ENCODE data around the gene ADGB. TPM values are rescaled to one million over a fixed set of nuclear protein-coding genes. Genes with fewer than 3 reads are reported as not detected.

ADGB gene
- total RNA-seq, 4 donors from 2014 or later = 0.26 to 3.6 (median 0.29) TPM; not detected in 1

- TF ChIP-seq POLR2A (IDR thresholded peaks at IDR 0.05) = no peak
- no peak for TF ChIP-seq EP300 (IDR thresholded peaks at IDR 0.05)
- TF ChIP-seq POLR2AphosphoS5 (IDR thresholded peaks at IDR 0.05) = no peak
- TF ChIP-seq, protein P1, sequence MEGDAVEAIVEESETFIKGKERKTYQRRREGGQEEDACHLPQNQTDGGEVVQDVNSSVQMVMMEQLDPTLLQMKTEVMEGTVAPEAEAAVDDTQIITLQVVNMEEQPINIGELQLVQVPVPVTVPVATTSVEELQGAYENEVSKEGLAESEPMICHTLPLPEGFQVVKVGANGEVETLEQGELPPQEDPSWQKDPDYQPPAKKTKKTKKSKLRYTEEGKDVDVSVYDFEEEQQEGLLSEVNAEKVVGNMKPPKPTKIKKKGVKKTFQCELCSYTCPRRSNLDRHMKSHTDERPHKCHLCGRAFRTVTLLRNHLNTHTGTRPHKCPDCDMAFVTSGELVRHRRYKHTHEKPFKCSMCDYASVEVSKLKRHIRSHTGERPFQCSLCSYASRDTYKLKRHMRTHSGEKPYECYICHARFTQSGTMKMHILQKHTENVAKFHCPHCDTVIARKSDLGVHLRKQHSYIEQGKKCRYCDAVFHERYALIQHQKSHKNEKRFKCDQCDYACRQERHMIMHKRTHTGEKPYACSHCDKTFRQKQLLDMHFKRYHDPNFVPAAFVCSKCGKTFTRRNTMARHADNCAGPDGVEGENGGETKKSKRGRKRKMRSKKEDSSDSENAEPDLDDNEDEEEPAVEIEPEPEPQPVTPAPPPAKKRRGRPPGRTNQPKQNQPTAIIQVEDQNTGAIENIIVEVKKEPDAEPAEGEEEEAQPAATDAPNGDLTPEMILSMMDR (IDR thresholded peaks at IDR 0.05) = no peak
- 84% methylated on average over 4 of the region's 4 CpGs for WGBS
- Histone ChIP-seq H3K4me3 (no peak overlapping the region), H3K4me1 (no peaks in the 10 kb centered on the region), H3K9me3 (no peaks in the 10 kb centered on the region), H3K27me3 (no peaks in the 10 kb centered on the region), H3K36me3 (no peaks in the 10 kb centered on the region), H3K27ac (no peak overlapping the region)
- no peak for DNase-seq (ENCODE audit: low spot score in 2 of 2)
These were observed 71.4 kb downstream of the ADGB start for GRCh38 chr6:146670161-146670560.

DNA sequence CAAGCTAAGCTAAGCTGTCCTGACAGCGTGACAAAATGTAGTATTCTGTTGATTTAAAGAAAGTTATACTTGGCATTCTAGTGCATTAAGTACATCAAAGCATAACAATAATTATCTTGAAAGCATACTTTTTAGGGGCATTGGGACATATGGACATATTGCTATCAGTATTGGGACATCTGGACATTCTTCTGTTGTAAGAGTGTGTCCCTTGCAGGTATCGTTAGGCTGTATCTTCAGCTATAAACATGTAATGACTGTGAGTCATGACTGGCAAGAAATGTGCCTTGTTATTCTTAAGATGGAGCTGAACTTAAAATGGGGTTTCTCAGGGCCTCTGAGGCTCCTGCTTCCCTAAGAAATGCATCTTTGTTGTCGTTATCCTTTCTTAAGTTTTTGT lies 74.3 kb downstream of the ADGB start:
- Histone ChIP-seq H3K27ac (no peak overlapping the region), H3K9me3 (no peaks in the 10 kb centered on the region), H3K36me3 (no peaks in the 10 kb centered on the region), H3K4me1 (no peaks in the 10 kb centered on the region), H3K4me3 (no peak overlapping the region), H3K27me3 (no peaks in the 10 kb centered on the region)
- TF ChIP-seq POLR2A (IDR thresholded peaks at IDR 0.05) (no peak), POLR2AphosphoS5 (IDR thresholded peaks at IDR 0.05) (no peak), EP300 (IDR thresholded peaks at IDR 0.05) (no peak)
- TF ChIP-seq, protein P1 (IDR thresholded peaks at IDR 0.05) = no peak
- DNase-seq (ENCODE audit: low spot score in 2 of 2) = no peak
- 80% methylated on average over 3 of the region's 3 CpGs for WGBS

DNA sequence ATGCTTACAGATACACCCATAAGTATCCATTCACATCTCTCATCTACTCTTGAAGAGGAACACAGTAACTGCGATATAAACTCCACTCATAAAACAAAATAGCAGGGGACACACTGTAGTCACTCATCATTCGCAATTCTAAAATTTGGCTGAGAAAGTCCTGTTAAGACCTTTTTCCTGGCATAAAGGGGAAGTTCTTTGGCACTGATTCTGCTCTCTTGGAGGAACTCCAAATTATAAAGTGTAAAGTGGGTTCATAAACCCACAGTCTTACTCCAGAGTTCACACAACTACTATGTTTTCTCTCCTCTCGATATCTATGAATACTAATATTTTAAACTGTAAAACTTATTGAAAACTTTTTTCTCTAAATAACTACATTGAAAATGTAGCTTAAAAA lies 80.6 kb downstream of the ADGB start:
- Histone ChIP-seq H3K27me3 (no peaks in the 10 kb centered on the region), H3K9me3 (no peaks in the 10 kb centered on the region), H3K36me3 (no peaks in the 10 kb centered on the region), H3K27ac (no peak overlapping the region), H3K4me3 (no peak overlapping the region), H3K4me1 (no peaks in the 10 kb centered on the region)
- no peak for TF ChIP-seq POLR2AphosphoS5 (IDR thresholded peaks at IDR 0.05)
- TF ChIP-seq, protein P1 (IDR thresholded peaks at IDR 0.05) = no peak
- no peak for TF ChIP-seq POLR2A (IDR thresholded peaks at IDR 0.05)
- no peak for TF ChIP-seq EP300 (IDR thresholded peaks at IDR 0.05)
- no peak for DNase-seq (ENCODE audit: low spot score in 2 of 2)
- 45% methylated on average over 3 of the region's 3 CpGs for WGBS

DNA sequence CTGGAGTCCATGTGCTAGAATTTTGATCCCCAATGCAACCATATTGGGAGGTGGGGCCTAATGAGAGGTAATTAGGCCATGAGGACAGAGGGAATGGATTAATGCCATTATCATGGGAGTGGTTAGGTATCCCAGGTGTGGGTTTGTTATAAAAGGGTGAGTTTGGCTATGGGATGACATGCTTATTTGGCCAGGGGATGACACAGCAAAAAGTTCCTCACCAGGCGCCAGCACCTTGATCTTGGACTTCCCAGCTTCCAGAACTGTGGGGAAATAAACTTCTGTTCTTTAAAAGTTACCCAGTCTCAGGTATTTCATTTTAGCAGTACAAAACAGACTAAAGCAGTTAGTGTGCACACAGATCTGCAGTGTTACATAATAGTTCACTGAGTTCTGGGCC lies 84.1 kb downstream of the ADGB start:
- DNase-seq (ENCODE audit: low spot score in 2 of 2) = no peak
- Histone ChIP-seq H3K9me3 (no peaks in the 10 kb centered on the region), H3K4me1 (no peaks in the 10 kb centered on the region), H3K27ac (no peak overlapping the region), H3K4me3 (no peak overlapping the region), H3K27me3 (no peaks in the 10 kb centered on the region), H3K36me3 (no peaks in the 10 kb centered on the region)
- TF ChIP-seq POLR2AphosphoS5 (IDR thresholded peaks at IDR 0.05) = no peak
- TF ChIP-seq, protein P1 (IDR thresholded peaks at IDR 0.05) = no peak
- TF ChIP-seq POLR2A (IDR thresholded peaks at IDR 0.05) = no peak
- TF ChIP-seq EP300 (IDR thresholded peaks at IDR 0.05) = no peak
- WGBS = 82% methylated on average over 1 of the region's 1 CpG

GRCh38 chr6:146689806-146690205 lies 91.0 kb downstream of the ADGB start:
- Histone ChIP-seq H3K4me3 (no peak overlapping the region), H3K4me1 (no peaks in the 10 kb centered on the region), H3K36me3 (no peaks in the 10 kb centered on the region), H3K27ac (no peak overlapping the region), H3K27me3 (no peaks in the 10 kb centered on the region), H3K9me3 (no peaks in the 10 kb centered on the region)
- TF ChIP-seq POLR2AphosphoS5 (IDR thresholded peaks at IDR 0.05) = no peak
- TF ChIP-seq, protein P1 (IDR thresholded peaks at IDR 0.05) = no peak
- TF ChIP-seq EP300 (IDR thresholded peaks at IDR 0.05) = no peak
- no peak for TF ChIP-seq POLR2A (IDR thresholded peaks at IDR 0.05)
- WGBS = 60% methylated on average over 4 of the region's 4 CpGs
- no peak for DNase-seq (ENCODE audit: low spot score in 2 of 2)
